HCT116 (cell line): ENCODE measurements around the gene C3orf85. TPM values are rescaled to one million over a fixed set of nuclear protein-coding genes. Genes with fewer than 3 reads are reported as not detected.

Experiments
- ATAC-seq: fragments of 200-7000 bp; cut with Tn5 transposase; 2 replicates; pipeline ENCODE4 v1.9.1; 2020; ENCODE audit warnings: mild to moderate bottlenecking, moderate library complexity
- BruUV-seq: library from RNA; stranded (reverse); fragments of 400-500 nt; replicated peaks from 2 replicates; lab custom pipeline; 2021; lab: Mats Ljungman, UMichigan
- CTCF ChIA-PET: fragments of 300-600 bp; sonication (Branson Sonifier 250); formaldehyde crosslinking; loops from one replicate; lab custom pipeline; 2021; ENCODE audit warnings: antibody characterized with exemption; lab: Charles Lee
- POLR2A ChIA-PET: fragments of 300-600, 350-600 bp; sonication (Branson Sonifier 250); formaldehyde crosslinking; loops from one replicate; lab custom pipeline; 2021; ENCODE audit warnings: antibody characterized with exemption; lab: Charles Lee
- RAD21 ChIA-PET, 2 experiments: fragments of 300-600 bp; sonication (Branson Sonifier 250); formaldehyde crosslinking; loops; one replicate each; lab custom pipeline; 2023; ENCODE audit warnings: low total read pairs in 2 of 2; ENCODE audit not compliant: uncharacterized antibody in 2 of 2, unreplicated experiment in 2 of 2, low non-redundant PET in 1 of 2; lab: Charles Lee
- DNase-seq: peaks from one replicate; pipeline ENCODE4 v3.0.0-alpha.2; 2010; ENCODE audit warnings: low read depth, low spot score
- H2AFZ ChIP-seq: fragments of 200-600 bp; shearing (Covaris generic), sonication (generic); 2 replicates; pipeline ENCODE4 v1.6.1; 2017; ENCODE audit warnings: low read depth, mixed run types, mixed read lengths, antibody characterized with exemption, low read length; ENCODE audit not compliant: poor library complexity, severe bottlenecking
- H3K27ac ChIP-seq: 2 replicates; pipeline ENCODE4 v1.5.1; 2012; ENCODE audit warnings: low read depth, low read length
- H3K27me3 ChIP-seq: fragments of 200-600 bp; sonication (generic); 2 replicates; pipeline ENCODE4 v1.6.1; 2016; ENCODE audit warnings: mixed run types, low read length, mixed read lengths; ENCODE audit not compliant: insufficient read depth
- H3K36me3 ChIP-seq, 2 experiments: fragments of 200-500 bp in 1 of 2; fragments of 200-600 bp in 1 of 2; sonication (Bioruptor generic) in 1 of 2; sonication (generic) in 1 of 2; 2 replicates each; pipeline versions ENCODE4 v1.5.1 to v1.6.1; 2014 to 2016; ENCODE audit warnings: low read length in 2 of 2, inconsistent platforms in 1 of 2, mixed read lengths in 1 of 2, mixed run types in 1 of 2; ENCODE audit not compliant: insufficient read depth in 2 of 2, control insufficient read depth in 1 of 2
- H3K4me1 ChIP-seq, 2 experiments: fragments of 200-600 bp in 1 of 2; sonication (generic) in 1 of 2; 2 replicates each; pipeline versions ENCODE4 v1.5.1 to v1.6.1; 2012 to 2017; ENCODE audit warnings: low read length in 2 of 2, inconsistent platforms in 1 of 2, mild to moderate bottlenecking in 1 of 2, mixed read lengths in 1 of 2, mixed run types in 1 of 2, moderate library complexity in 1 of 2; ENCODE audit not compliant: insufficient read depth in 2 of 2, control insufficient read depth in 1 of 2
- H3K4me2 ChIP-seq: fragments of 200-600 bp; sonication (generic); 2 replicates; pipeline ENCODE4 v1.6.1; 2017; ENCODE audit warnings: mixed run types, low read length, mixed read lengths
- H3K4me3 ChIP-seq, 2 experiments: fragments of 200-600 bp in 1 of 2; sonication (generic) in 1 of 2; replicated peaks in 1 of 2; 2 replicates each; pipeline ENCODE4 v1.5.1; 2011 to 2016; ENCODE audit warnings: low read length in 2 of 2, control low read depth in 1 of 2, low read depth in 1 of 2, mild to moderate bottlenecking in 1 of 2, mixed read lengths in 1 of 2, mixed run types in 1 of 2
- H3K79me2 ChIP-seq: fragments of 200-600 bp; sonication (generic); 2 replicates; pipeline ENCODE4 v1.6.1; 2017; ENCODE audit warnings: mild to moderate bottlenecking, mixed run types, low read length, moderate library complexity, mixed read lengths; ENCODE audit not compliant: insufficient read depth
- H3K9ac ChIP-seq: fragments of 200-600 bp; sonication (generic); 2 replicates; pipeline ENCODE4 v1.6.1; 2016; ENCODE audit warnings: low read length, mixed read lengths
- H3K9me2 ChIP-seq: fragments of 200-600 bp; sonication (generic), shearing (Covaris generic); 2 replicates; pipeline ENCODE4 v1.6.1; 2017; ENCODE audit warnings: mixed run types, mild to moderate bottlenecking, moderate library complexity; ENCODE audit not compliant: insufficient read depth
- H3K9me3 ChIP-seq, 2 experiments: fragments of 200-500 bp in 1 of 2; fragments of 200-600 bp in 1 of 2; sonication (Bioruptor generic) in 1 of 2; sonication (generic) in 1 of 2; 2 replicates each; pipeline ENCODE4 v1.6.1; 2014 to 2017; ENCODE audit warnings: low read length in 2 of 2, mixed read lengths in 2 of 2, inconsistent platforms in 1 of 2, low read depth in 1 of 2, mild to moderate bottlenecking in 1 of 2, mixed run types in 1 of 2, moderate library complexity in 1 of 2; ENCODE audit not compliant: control insufficient read depth in 1 of 2, insufficient read depth in 1 of 2
- H4K20me1 ChIP-seq: fragments of 200-600 bp; sonication (generic), shearing (Covaris generic); 2 replicates; pipeline ENCODE4 v1.6.1; 2017; ENCODE audit warnings: mixed run types, mild to moderate bottlenecking, moderate library complexity; ENCODE audit not compliant: insufficient read depth
- EGR1 ChIP-seq: IDR thresholded peaks from 2 replicates; pipeline ENCODE4 v1.6.1; 2012; ENCODE audit warnings: low read depth
- EZH2 ChIP-seq: fragments of 200-600 bp; sonication (generic); IDR thresholded peaks from 2 replicates; pipeline ENCODE4 v1.6.1; 2017; ENCODE audit warnings: antibody characterized with exemption, mixed run types
- EZH2phosphoT487 ChIP-seq: fragments of 200-600 bp; IDR thresholded peaks from 2 replicates; pipeline ENCODE4 v1.6.1; 2018; ENCODE audit warnings: antibody characterized with exemption, borderline replicate concordance
- FOSL1 ChIP-seq: IDR thresholded peaks from 2 replicates; pipeline ENCODE4 v1.6.1; 2012; ENCODE audit warnings: low read depth
- POLR2A ChIP-seq: IDR thresholded peaks from 2 replicates; pipeline ENCODE4 v1.7.0; 2011; ENCODE audit warnings: borderline replicate concordance; ENCODE audit not compliant: insufficient read depth, insufficient read length; ENCODE audit errors: extremely low read depth
- RAD21 ChIP-seq: IDR thresholded peaks from 2 replicates; pipeline ENCODE4 v1.6.1; 2012; ENCODE audit warnings: low read depth, mild to moderate bottlenecking
- SIN3A ChIP-seq: IDR thresholded peaks from 2 replicates; pipeline ENCODE4 v1.6.1; 2012; ENCODE audit warnings: low read depth
- SP1 ChIP-seq: IDR thresholded peaks from 2 replicates; pipeline ENCODE4 v1.6.1; 2012; ENCODE audit warnings: low read depth
- TCF7L2 ChIP-seq: IDR thresholded peaks from 2 replicates; pipeline ENCODE4 v1.7.0; 2011; ENCODE audit warnings: borderline replicate concordance, inconsistent platforms; ENCODE audit not compliant: insufficient read depth, insufficient read length; ENCODE audit errors: extremely low read depth
- YY1 ChIP-seq: IDR thresholded peaks from 2 replicates; pipeline ENCODE4 v1.6.1; 2011; ENCODE audit warnings: low read length, low read depth, moderate library complexity, mild to moderate bottlenecking; ENCODE audit not compliant: insufficient replicate concordance; ENCODE audit errors: extremely low read depth
- ZNF274 ChIP-seq: fragments of 200-500 bp; sonication (Bioruptor generic); IDR thresholded peaks from 2 replicates; pipeline ENCODE4 v1.6.1; 2014; ENCODE audit warnings: mild to moderate bottlenecking, low read depth, low read length, inconsistent platforms
- intact Hi-C: fragments of 100-400 bp; cut with micrococcal nuclease; formaldehyde crosslinking; loops from 2 replicates; pipeline ENCODE4 v1.10.0; 2022
- total RNA-seq: library from RNA; stranded (reverse); gene quantifications from one replicate; pipeline ENCODE4 v1.2.1, GENCODE V29; 2021; ENCODE audit not compliant: unreplicated experiment
- TF ChIP-seq, protein P1 (sequence below): IDR thresholded peaks from 2 replicates; pipeline ENCODE4 v1.6.1; 2011; ENCODE audit warnings: mild to moderate bottlenecking, low read length, moderate library complexity; ENCODE audit not compliant: insufficient replicate concordance; ENCODE audit errors: extremely low read depth
- TF ChIP-seq, protein P2 (sequence below): IDR thresholded peaks from 2 replicates; pipeline ENCODE4 v1.6.1; 2012; ENCODE audit warnings: low read depth

The C3orf85 gene
- total RNA-seq, 1 experiment from 2014 or later: not detected

GRCh38 chr3:109122690-109123089, 13.8 kb upstream of the C3orf85 start:
- ChIA-PET POLR2A (no interaction called here), CTCF (no interaction called here)

More at GRCh38 chr3:109122690-109123089, 13.8 kb upstream of the C3orf85 start:
- DNase-seq (no peak), ATAC-seq (no peak)
- no peak overlapping the region for H3K4me2 ChIP-seq
- H3K9me3 ChIP-seq: no peaks in the 10 kb centered on the region
- intact Hi-C loops: no loop called here
- H3K36me3 ChIP-seq: no peaks in the 10 kb centered on the region
- TF ChIP-seq FOSL1: no peak
- TF ChIP-seq, protein P1, sequence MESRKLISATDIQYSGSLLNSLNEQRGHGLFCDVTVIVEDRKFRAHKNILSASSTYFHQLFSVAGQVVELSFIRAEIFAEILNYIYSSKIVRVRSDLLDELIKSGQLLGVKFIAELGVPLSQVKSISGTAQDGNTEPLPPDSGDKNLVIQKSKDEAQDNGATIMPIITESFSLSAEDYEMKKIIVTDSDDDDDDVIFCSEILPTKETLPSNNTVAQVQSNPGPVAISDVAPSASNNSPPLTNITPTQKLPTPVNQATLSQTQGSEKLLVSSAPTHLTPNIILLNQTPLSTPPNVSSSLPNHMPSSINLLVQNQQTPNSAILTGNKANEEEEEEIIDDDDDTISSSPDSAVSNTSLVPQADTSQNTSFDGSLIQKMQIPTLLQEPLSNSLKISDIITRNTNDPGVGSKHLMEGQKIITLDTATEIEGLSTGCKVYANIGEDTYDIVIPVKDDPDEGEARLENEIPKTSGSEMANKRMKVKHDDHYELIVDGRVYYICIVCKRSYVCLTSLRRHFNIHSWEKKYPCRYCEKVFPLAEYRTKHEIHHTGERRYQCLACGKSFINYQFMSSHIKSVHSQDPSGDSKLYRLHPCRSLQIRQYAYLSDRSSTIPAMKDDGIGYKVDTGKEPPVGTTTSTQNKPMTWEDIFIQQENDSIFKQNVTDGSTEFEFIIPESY: no peak
- no peak for TF ChIP-seq POLR2A
- no peak for TF ChIP-seq EZH2
- no peak for TF ChIP-seq EZH2phosphoT487
- TF ChIP-seq, protein P2, sequence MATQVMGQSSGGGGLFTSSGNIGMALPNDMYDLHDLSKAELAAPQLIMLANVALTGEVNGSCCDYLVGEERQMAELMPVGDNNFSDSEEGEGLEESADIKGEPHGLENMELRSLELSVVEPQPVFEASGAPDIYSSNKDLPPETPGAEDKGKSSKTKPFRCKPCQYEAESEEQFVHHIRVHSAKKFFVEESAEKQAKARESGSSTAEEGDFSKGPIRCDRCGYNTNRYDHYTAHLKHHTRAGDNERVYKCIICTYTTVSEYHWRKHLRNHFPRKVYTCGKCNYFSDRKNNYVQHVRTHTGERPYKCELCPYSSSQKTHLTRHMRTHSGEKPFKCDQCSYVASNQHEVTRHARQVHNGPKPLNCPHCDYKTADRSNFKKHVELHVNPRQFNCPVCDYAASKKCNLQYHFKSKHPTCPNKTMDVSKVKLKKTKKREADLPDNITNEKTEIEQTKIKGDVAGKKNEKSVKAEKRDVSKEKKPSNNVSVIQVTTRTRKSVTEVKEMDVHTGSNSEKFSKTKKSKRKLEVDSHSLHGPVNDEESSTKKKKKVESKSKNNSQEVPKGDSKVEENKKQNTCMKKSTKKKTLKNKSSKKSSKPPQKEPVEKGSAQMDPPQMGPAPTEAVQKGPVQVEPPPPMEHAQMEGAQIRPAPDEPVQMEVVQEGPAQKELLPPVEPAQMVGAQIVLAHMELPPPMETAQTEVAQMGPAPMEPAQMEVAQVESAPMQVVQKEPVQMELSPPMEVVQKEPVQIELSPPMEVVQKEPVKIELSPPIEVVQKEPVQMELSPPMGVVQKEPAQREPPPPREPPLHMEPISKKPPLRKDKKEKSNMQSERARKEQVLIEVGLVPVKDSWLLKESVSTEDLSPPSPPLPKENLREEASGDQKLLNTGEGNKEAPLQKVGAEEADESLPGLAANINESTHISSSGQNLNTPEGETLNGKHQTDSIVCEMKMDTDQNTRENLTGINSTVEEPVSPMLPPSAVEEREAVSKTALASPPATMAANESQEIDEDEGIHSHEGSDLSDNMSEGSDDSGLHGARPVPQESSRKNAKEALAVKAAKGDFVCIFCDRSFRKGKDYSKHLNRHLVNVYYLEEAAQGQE: no peak
- no peak for TF ChIP-seq EGR1
- no peak for TF ChIP-seq SP1
- TF ChIP-seq YY1: no peak
- TF ChIP-seq TCF7L2: no peak
- no peak for TF ChIP-seq RAD21
- TF ChIP-seq ZNF274: no peak
- TF ChIP-seq SIN3A: no peak
- no peaks in the 10 kb centered on the region for H3K27me3 ChIP-seq
- H3K27ac ChIP-seq: no peak overlapping the region
- H3K9me2 ChIP-seq: no peaks in the 10 kb centered on the region
- peaks cover 0 to 7% of the 10 kb centered on the region in 2 experiments; a peak in 2 of 4 replicates for H3K4me1 ChIP-seq
- no peaks in the 10 kb centered on the region for H4K20me1 ChIP-seq
- no peaks in the 10 kb centered on the region for H3K79me2 ChIP-seq
- no TSS peak for BruUV-seq
- no peak overlapping the region for H2AFZ ChIP-seq
- no peak overlapping the region for H3K9ac ChIP-seq
- H3K4me3 ChIP-seq: no peak overlapping the region
- RAD21 ChIA-PET: no interaction called here
